ENCODE measurements around the gene GCNA.

DNA sequence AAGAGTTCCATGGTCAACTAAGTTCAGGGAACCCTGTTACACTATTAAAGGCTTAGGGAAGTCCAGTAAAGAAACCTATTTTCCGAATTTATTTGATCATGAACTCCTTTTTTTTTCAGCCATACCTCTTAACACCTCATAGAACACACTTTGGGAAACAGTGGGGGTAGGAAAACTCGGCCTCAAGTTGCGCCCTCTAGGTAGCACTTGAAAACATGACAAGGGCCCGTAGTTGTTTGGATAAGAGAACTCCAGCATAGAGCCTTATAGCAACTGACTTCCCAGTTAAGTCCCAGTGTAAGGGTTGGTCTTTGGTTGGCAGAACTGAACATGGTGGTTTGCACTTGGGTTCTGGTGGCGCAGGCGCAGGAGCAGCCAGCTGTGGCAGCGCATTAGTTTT, 30.9 kb upstream of the GCNA start:
- TF ChIP-seq EP300 (IDR thresholded peaks at IDR 0.05; ENCODE audit: borderline replicate concordance in 1 of 2, control insufficient read depth in 1 of 2, low read depth in 2 of 2, low read length in 2 of 2) = no peak
- TF ChIP-seq, protein P1, sequence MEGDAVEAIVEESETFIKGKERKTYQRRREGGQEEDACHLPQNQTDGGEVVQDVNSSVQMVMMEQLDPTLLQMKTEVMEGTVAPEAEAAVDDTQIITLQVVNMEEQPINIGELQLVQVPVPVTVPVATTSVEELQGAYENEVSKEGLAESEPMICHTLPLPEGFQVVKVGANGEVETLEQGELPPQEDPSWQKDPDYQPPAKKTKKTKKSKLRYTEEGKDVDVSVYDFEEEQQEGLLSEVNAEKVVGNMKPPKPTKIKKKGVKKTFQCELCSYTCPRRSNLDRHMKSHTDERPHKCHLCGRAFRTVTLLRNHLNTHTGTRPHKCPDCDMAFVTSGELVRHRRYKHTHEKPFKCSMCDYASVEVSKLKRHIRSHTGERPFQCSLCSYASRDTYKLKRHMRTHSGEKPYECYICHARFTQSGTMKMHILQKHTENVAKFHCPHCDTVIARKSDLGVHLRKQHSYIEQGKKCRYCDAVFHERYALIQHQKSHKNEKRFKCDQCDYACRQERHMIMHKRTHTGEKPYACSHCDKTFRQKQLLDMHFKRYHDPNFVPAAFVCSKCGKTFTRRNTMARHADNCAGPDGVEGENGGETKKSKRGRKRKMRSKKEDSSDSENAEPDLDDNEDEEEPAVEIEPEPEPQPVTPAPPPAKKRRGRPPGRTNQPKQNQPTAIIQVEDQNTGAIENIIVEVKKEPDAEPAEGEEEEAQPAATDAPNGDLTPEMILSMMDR (IDR thresholded peaks at IDR 0.05 in 2 of 3, conservative IDR thresholded peaks at IDR 0.05 in 1 of 3; ENCODE audit: control insufficient read depth in 2 of 3, extremely low read depth in 1 of 3, insufficient read depth in 1 of 3, low read depth in 3 of 3, low read length in 3 of 3) = no peak
- TF ChIP-seq POLR2AphosphoS5 (IDR thresholded peaks at IDR 0.05; ENCODE audit: low read length) = no peak
- TF ChIP-seq, protein P2, sequence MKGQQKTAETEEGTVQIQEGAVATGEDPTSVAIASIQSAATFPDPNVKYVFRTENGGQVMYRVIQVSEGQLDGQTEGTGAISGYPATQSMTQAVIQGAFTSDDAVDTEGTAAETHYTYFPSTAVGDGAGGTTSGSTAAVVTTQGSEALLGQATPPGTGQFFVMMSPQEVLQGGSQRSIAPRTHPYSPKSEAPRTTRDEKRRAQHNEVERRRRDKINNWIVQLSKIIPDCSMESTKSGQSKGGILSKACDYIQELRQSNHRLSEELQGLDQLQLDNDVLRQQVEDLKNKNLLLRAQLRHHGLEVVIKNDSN (IDR thresholded peaks at IDR 0.05; ENCODE audit: borderline replicate concordance, extremely low read length, insufficient read depth, low read depth, low read length) = no peak
- no peak for TF ChIP-seq HCFC1 (IDR thresholded peaks at IDR 0.05; ENCODE audit: low read length)
- TF ChIP-seq, protein P3, sequence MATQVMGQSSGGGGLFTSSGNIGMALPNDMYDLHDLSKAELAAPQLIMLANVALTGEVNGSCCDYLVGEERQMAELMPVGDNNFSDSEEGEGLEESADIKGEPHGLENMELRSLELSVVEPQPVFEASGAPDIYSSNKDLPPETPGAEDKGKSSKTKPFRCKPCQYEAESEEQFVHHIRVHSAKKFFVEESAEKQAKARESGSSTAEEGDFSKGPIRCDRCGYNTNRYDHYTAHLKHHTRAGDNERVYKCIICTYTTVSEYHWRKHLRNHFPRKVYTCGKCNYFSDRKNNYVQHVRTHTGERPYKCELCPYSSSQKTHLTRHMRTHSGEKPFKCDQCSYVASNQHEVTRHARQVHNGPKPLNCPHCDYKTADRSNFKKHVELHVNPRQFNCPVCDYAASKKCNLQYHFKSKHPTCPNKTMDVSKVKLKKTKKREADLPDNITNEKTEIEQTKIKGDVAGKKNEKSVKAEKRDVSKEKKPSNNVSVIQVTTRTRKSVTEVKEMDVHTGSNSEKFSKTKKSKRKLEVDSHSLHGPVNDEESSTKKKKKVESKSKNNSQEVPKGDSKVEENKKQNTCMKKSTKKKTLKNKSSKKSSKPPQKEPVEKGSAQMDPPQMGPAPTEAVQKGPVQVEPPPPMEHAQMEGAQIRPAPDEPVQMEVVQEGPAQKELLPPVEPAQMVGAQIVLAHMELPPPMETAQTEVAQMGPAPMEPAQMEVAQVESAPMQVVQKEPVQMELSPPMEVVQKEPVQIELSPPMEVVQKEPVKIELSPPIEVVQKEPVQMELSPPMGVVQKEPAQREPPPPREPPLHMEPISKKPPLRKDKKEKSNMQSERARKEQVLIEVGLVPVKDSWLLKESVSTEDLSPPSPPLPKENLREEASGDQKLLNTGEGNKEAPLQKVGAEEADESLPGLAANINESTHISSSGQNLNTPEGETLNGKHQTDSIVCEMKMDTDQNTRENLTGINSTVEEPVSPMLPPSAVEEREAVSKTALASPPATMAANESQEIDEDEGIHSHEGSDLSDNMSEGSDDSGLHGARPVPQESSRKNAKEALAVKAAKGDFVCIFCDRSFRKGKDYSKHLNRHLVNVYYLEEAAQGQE (IDR thresholded peaks at IDR 0.05; ENCODE audit: low read depth, low read length) = no peak
- no peak for TF ChIP-seq POLR2A (IDR thresholded peaks at IDR 0.05; ENCODE audit: low read depth, low read length)
- no peak for TF ChIP-seq NFYB (IDR thresholded peaks at IDR 0.05; ENCODE audit: insufficient read depth, low read depth, low read length)
- TF ChIP-seq, protein P4, sequence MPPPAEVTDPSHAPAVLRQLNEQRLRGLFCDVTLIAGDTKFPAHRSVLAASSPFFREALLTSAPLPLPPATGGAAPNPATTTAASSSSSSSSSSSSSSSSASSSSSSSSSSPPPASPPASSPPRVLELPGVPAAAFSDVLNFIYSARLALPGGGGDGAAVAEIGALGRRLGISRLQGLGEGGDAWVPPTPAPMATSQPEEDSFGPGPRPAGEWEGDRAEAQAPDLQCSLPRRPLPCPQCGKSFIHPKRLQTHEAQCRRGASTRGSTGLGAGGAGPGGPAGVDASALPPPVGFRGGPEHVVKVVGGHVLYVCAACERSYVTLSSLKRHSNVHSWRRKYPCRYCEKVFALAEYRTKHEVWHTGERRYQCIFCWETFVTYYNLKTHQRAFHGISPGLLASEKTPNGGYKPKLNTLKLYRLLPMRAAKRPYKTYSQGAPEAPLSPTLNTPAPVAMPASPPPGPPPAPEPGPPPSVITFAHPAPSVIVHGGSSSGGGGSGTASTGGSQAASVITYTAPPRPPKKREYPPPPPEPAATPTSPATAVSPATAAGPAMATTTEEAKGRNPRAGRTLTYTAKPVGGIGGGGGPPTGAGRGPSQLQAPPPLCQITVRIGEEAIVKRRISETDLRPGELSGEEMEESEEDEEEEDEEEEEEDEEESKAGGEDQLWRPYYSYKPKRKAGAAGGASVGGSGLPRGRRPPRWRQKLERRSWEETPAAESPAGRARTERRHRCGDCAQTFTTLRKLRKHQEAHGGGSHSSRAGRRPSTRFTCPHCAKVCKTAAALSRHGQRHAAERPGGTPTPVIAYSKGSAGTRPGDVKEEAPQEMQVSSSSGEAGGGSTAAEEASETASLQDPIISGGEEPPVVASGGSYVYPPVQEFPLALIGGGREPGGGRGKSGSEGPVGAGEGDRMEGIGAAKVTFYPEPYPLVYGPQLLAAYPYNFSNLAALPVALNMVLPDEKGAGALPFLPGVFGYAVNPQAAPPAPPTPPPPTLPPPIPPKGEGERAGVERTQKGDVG (CRISPR knock-in tag; IDR thresholded peaks at IDR 0.05) = no peak
- no peak for TF ChIP-seq TAF1 (IDR thresholded peaks at IDR 0.05; ENCODE audit: borderline replicate concordance, low read depth, low read length)
